ENCODE measurements around the gene TMEM14B. TPM values are rescaled to one million over a fixed set of nuclear protein-coding genes. Genes with fewer than 3 reads are reported as not detected.

The TMEM14B gene
- total RNA-seq, 1 donor from 2014 or later: 59.0 TPM

GRCh38 chr6:10725716-10726115 lies 21.9 kb upstream of the TMEM14B start:
- no peaks in the 10 kb centered on the region for H3K9me3 Mint-ChIP-seq (ENCODE audit: unreplicated experiment)
- peaks cover 24% of the 10 kb centered on the region for H3K36me3 Mint-ChIP-seq (ENCODE audit: unreplicated experiment)
- H3K27me3 Mint-ChIP-seq (ENCODE audit: unreplicated experiment): no peaks in the 10 kb centered on the region
- peak overlapping the region; percentile 51 for H3K4me3 Mint-ChIP-seq (ENCODE audit: unreplicated experiment)
- TF ChIP-seq, protein P1, sequence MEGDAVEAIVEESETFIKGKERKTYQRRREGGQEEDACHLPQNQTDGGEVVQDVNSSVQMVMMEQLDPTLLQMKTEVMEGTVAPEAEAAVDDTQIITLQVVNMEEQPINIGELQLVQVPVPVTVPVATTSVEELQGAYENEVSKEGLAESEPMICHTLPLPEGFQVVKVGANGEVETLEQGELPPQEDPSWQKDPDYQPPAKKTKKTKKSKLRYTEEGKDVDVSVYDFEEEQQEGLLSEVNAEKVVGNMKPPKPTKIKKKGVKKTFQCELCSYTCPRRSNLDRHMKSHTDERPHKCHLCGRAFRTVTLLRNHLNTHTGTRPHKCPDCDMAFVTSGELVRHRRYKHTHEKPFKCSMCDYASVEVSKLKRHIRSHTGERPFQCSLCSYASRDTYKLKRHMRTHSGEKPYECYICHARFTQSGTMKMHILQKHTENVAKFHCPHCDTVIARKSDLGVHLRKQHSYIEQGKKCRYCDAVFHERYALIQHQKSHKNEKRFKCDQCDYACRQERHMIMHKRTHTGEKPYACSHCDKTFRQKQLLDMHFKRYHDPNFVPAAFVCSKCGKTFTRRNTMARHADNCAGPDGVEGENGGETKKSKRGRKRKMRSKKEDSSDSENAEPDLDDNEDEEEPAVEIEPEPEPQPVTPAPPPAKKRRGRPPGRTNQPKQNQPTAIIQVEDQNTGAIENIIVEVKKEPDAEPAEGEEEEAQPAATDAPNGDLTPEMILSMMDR (IDR thresholded peaks at IDR 0.05): no peak
- peak; percentile 65 for DNase-seq (ENCODE audit: extremely low spot score, unreplicated experiment)
- H3K27ac Mint-ChIP-seq (ENCODE audit: unreplicated experiment): peak overlapping the region; percentile 47
- peaks cover 32% of the 10 kb centered on the region for H3K4me1 Mint-ChIP-seq (ENCODE audit: unreplicated experiment)

- no peak overlapping the region for H3K4me3 Mint-ChIP-seq (ENCODE audit: unreplicated experiment)
- H3K27ac Mint-ChIP-seq (ENCODE audit: unreplicated experiment): no peak overlapping the region
- TF ChIP-seq, protein P1 (IDR thresholded peaks at IDR 0.05): no peak
- no peaks in the 10 kb centered on the region for H3K27me3 Mint-ChIP-seq (ENCODE audit: unreplicated experiment)
- H3K36me3 Mint-ChIP-seq (ENCODE audit: unreplicated experiment): peaks cover 36% of the 10 kb centered on the region
- no peaks in the 10 kb centered on the region for H3K9me3 Mint-ChIP-seq (ENCODE audit: unreplicated experiment)
- peaks cover 22% of the 10 kb centered on the region for H3K4me1 Mint-ChIP-seq (ENCODE audit: unreplicated experiment)
- peak; percentile 13 for DNase-seq (ENCODE audit: extremely low spot score, unreplicated experiment)
These were observed 17.4 kb upstream of the TMEM14B start for GRCh38 chr6:10730254-10730653.

DNA sequence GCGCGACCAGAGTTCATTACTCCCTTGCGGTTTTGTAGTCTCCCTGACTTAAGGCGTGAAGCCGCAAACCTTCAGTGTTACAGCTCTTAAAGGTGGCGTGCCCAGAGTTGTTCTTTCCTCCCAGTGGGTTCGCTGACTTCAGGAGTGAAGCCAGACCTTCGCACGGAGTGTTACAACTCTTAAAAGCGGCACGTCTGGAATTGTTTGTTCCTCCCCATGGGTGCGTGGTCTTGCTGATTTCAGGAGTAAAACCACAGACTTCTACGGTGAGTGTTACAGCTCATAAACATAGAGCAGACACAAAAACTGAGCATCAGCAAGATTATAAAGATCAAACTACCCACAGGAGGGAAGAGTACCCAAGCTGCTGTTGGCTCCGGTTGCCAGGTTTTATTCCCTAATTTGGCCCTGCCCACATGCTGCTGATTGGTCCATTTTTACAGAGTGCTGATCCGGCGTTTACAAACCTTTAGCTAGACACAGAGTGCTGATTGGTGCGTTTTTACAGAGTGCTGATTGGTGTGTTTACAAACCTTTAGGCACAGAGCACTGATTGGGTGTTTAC lies 14.4 kb upstream of the TMEM14B start:
- Mint-ChIP-seq H3K9me3 (ENCODE audit: unreplicated experiment) (no peaks in the 10 kb centered on the region), H3K4me1 (ENCODE audit: unreplicated experiment) (peaks cover 23% of the 10 kb centered on the region), H3K4me3 (ENCODE audit: unreplicated experiment) (no peak overlapping the region), H3K36me3 (ENCODE audit: unreplicated experiment) (peaks cover 20% of the 10 kb centered on the region), H3K27me3 (ENCODE audit: unreplicated experiment) (no peaks in the 10 kb centered on the region), H3K27ac (ENCODE audit: unreplicated experiment) (peak overlapping the region; percentile 90)
- DNase-seq (ENCODE audit: extremely low spot score, unreplicated experiment): peak; percentile 36
- TF ChIP-seq, protein P1 (IDR thresholded peaks at IDR 0.05): no peak

DNA sequence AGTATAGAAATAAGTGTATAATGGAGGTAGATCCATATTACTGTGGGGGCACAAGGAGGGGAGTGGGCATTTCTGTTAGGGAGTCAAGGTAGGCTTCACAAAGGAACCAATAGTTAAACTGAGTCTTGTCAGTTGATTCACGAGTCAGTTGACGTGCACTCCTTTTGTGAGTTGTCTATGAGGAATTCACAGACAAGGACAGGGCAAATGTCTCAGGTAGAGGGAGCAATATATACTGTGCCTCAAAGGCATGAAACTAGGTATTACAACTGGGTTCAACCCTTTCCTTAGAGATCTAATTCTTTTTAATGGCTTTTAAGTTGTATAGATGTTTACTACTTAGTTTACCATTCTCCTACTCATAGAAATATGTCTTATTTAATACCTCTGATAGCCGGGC lies 13.7 kb upstream of the TMEM14B start:
- H3K9me3 Mint-ChIP-seq (ENCODE audit: unreplicated experiment): no peaks in the 10 kb centered on the region
- H3K36me3 Mint-ChIP-seq (ENCODE audit: unreplicated experiment): peaks cover 20% of the 10 kb centered on the region
- peak overlapping the region; percentile 90 for H3K27ac Mint-ChIP-seq (ENCODE audit: unreplicated experiment)
- DNase-seq (ENCODE audit: extremely low spot score, unreplicated experiment): no peak
- H3K4me1 Mint-ChIP-seq (ENCODE audit: unreplicated experiment): peaks cover 23% of the 10 kb centered on the region
- no peaks in the 10 kb centered on the region for H3K27me3 Mint-ChIP-seq (ENCODE audit: unreplicated experiment)
- no peak overlapping the region for H3K4me3 Mint-ChIP-seq (ENCODE audit: unreplicated experiment)
- TF ChIP-seq, protein P1 (IDR thresholded peaks at IDR 0.05): no peak

- Mint-ChIP-seq H3K27ac (ENCODE audit: unreplicated experiment) (no peak overlapping the region), H3K4me1 (ENCODE audit: unreplicated experiment) (peaks cover 23% of the 10 kb centered on the region), H3K4me3 (ENCODE audit: unreplicated experiment) (no peak overlapping the region), H3K27me3 (ENCODE audit: unreplicated experiment) (no peaks in the 10 kb centered on the region), H3K36me3 (ENCODE audit: unreplicated experiment) (peaks cover 13% of the 10 kb centered on the region), H3K9me3 (ENCODE audit: unreplicated experiment) (no peaks in the 10 kb centered on the region)
- no peak for DNase-seq (ENCODE audit: extremely low spot score, unreplicated experiment)
- TF ChIP-seq, protein P1 (IDR thresholded peaks at IDR 0.05): no peak
These were observed 10.9 kb upstream of the TMEM14B start for GRCh38 chr6:10736731-10737130.

All from osteocyte (in vitro differentiated cells).